Urinary bladder (tissue), 4 donors: ENCODE results near the gene RUNX2. TPM values are rescaled to one million over a fixed set of nuclear protein-coding genes. Genes with fewer than 3 reads are reported as not detected.
A peak's percentile ranks its signal among the peaks of the same experiment; 100 is the strongest.

Source experiments
- DNase-seq: peaks from one replicate; pipeline ENCODE4 v3.0.0-alpha.2; 2015; ENCODE audit errors: extremely low spot score
- H3K27ac ChIP-seq: one replicate; pipeline ENCODE4 v1.5.1; 2013; ENCODE audit warnings: low read depth, mild to moderate bottlenecking, moderate library complexity
- H3K36me3 ChIP-seq: one replicate; pipeline ENCODE4 v1.6.1; 2013; ENCODE audit warnings: mild to moderate bottlenecking, moderate library complexity; ENCODE audit not compliant: insufficient read depth
- H3K4me1 ChIP-seq: one replicate; pipeline ENCODE4 v1.6.1; 2013; ENCODE audit warnings: mild to moderate bottlenecking, moderate library complexity; ENCODE audit not compliant: insufficient read depth
- H3K4me3 ChIP-seq: one replicate; pipeline ENCODE4 v1.5.1; 2013; ENCODE audit warnings: low read depth, low read length
- WGBS: extraction: QIAGEN DNeasy Blood & Tissue Kit; methylation state at CpG from one replicate; pipeline ENCODE4 v1.1.7; 2013; 5-methylcytosine and 5-hydroxymethylcytosine counted together
- polyA plus RNA-seq: library from polyadenylated mRNA; stranded (reverse); fragments of 200-250 nt; gene quantifications from one replicate; pipeline ENCODE4 v1.2.3, GENCODE V29; 2013
- total RNA-seq: library from RNA; depleted of rRNA; stranded (reverse); fragments of >200 nt; gene quantifications from one replicate; pipeline ENCODE4 v1.2.3, GENCODE V29; 2014
- donor health status: healthy with polysubstance abuse.
- donor health status: healthy.

RUNX2 gene
- total and polyA plus RNA-seq, 2 donors, result 2.4 to 2.6 TPM

GRCh38 chr6:45470131-45470738, 142.1 kb downstream of the RUNX2 start:
- no peak overlapping the region for H3K27ac ChIP-seq

GRCh38 chr6:45472382-45472781, 144.3 kb downstream of the RUNX2 start:
- Histone ChIP-seq H3K27ac (peak overlapping the region; percentile 41), H3K4me1 (no peaks in the 10 kb centered on the region), H3K4me3 (no peak overlapping the region), H3K36me3 (no peaks in the 10 kb centered on the region)
- WGBS, result 43% methylated on average over 7 of the region's 7 CpGs
- no peak for DNase-seq

More at GRCh38 chr6:45470131-45470738, 142.1 kb downstream of the RUNX2 start:
- no peak for DNase-seq
- H3K4me3 ChIP-seq, result no peak overlapping the region
- H3K36me3 ChIP-seq, result no peaks in the 10 kb centered on the region
- no peaks in the 10 kb centered on the region for H3K4me1 ChIP-seq
- 86% methylated on average over 4 of the region's 4 CpGs for WGBS

GRCh38 chr6:45473121-45473993, 145.2 kb downstream of the RUNX2 start:
- DNase-seq, result no peak
- Histone ChIP-seq H3K4me3 (no peak overlapping the region), H3K27ac (no peak overlapping the region), H3K36me3 (no peaks in the 10 kb centered on the region), H3K4me1 (peaks cover 2% of the 10 kb centered on the region)
- 84% methylated on average over 13 of the region's 13 CpGs for WGBS

GRCh38 chr6:45474376-45474775, 146.2 kb downstream of the RUNX2 start:
- WGBS, result 35% methylated on average over 2 of the region's 2 CpGs

GRCh38 chr6:45476341-45476740, 148.2 kb downstream of the RUNX2 start:
- WGBS, result 95% methylated on average over 2 of the region's 2 CpGs
- Histone ChIP-seq H3K36me3 (no peaks in the 10 kb centered on the region), H3K4me3 (no peak overlapping the region), H3K4me1 (peaks cover 2% of the 10 kb centered on the region), H3K27ac (no peak overlapping the region)
- no peak for DNase-seq

More at GRCh38 chr6:45474376-45474775, 146.2 kb downstream of the RUNX2 start:
- peaks cover 2% of the 10 kb centered on the region for H3K4me1 ChIP-seq
- no peak overlapping the region for H3K27ac ChIP-seq
- no peak overlapping the region for H3K4me3 ChIP-seq
- no peaks in the 10 kb centered on the region for H3K36me3 ChIP-seq
- DNase-seq, result no peak

- no peak for DNase-seq
- no peak overlapping the region for H3K27ac ChIP-seq
- H3K4me3 ChIP-seq, result no peak overlapping the region
- no peaks in the 10 kb centered on the region for H3K36me3 ChIP-seq
- peaks cover 2% of the 10 kb centered on the region for H3K4me1 ChIP-seq
- 87% methylated on average over 2 of the region's 2 CpGs for WGBS
Measured at GRCh38 chr6:45477278-45477677, 149.1 kb downstream of the RUNX2 start.

- Histone ChIP-seq H3K36me3 (no peaks in the 10 kb centered on the region), H3K27ac (peak overlapping the region; percentile 32), H3K4me1 (peaks cover 2% of the 10 kb centered on the region), H3K4me3 (no peak overlapping the region)
- WGBS, result 76% methylated on average over 3 of the region's 3 CpGs
- DNase-seq, result no peak
Measured at GRCh38 chr6:45477790-45478189, 149.7 kb downstream of the RUNX2 start.

- Histone ChIP-seq H3K4me3 (no peak overlapping the region), H3K4me1 (peaks cover 2% of the 10 kb centered on the region), H3K27ac (peak overlapping the region; percentile 32), H3K36me3 (no peaks in the 10 kb centered on the region)
- 78% methylated on average over 2 of the region's 2 CpGs for WGBS
- DNase-seq, result no peak
Measured at GRCh38 chr6:45478240-45478639, 150.1 kb downstream of the RUNX2 start.

- Histone ChIP-seq H3K36me3 (no peaks in the 10 kb centered on the region), H3K4me3 (no peak overlapping the region)
- 41% methylated on average over 7 of the region's 7 CpGs for WGBS
Measured at GRCh38 chr6:45479834-45480751, 152.0 kb downstream of the RUNX2 start.

GRCh38 chr6:45480752-45481415, 152.8 kb downstream of the RUNX2 start:
- DNase-seq, result no peak
- Histone ChIP-seq H3K4me3 (no peak overlapping the region), H3K4me1 (peaks cover 2% of the 10 kb centered on the region), H3K36me3 (no peaks in the 10 kb centered on the region), H3K27ac (no peak overlapping the region)
- 51% methylated on average over 7 of the region's 7 CpGs for WGBS

More at GRCh38 chr6:45479834-45480751, 152.0 kb downstream of the RUNX2 start:
- Histone ChIP-seq H3K4me1 (peaks cover 2% of the 10 kb centered on the region), H3K27ac (no peak overlapping the region)
- DNase-seq, result no peak

GRCh38 chr6:45483021-45483420, 154.9 kb downstream of the RUNX2 start:
- H3K27ac ChIP-seq, result no peak overlapping the region
- H3K4me1 ChIP-seq, result no peaks in the 10 kb centered on the region
- DNase-seq, result no peak
- WGBS, result 64% methylated on average over 3 of the region's 3 CpGs
- no peaks in the 10 kb centered on the region for H3K36me3 ChIP-seq
- H3K4me3 ChIP-seq, result no peak overlapping the region

GRCh38 chr6:45483501-45483900, 155.4 kb downstream of the RUNX2 start:
- no peaks in the 10 kb centered on the region for H3K4me1 ChIP-seq
- no peaks in the 10 kb centered on the region for H3K36me3 ChIP-seq
- WGBS, result 84% methylated on average over 5 of the region's 5 CpGs
- no peak for DNase-seq
- H3K4me3 ChIP-seq, result no peak overlapping the region
- no peak overlapping the region for H3K27ac ChIP-seq

GRCh38 chr6:45486736-45487135, 158.6 kb downstream of the RUNX2 start:
- H3K27ac ChIP-seq, result no peak overlapping the region
- no peak overlapping the region for H3K4me3 ChIP-seq
- no peak for DNase-seq
- H3K36me3 ChIP-seq, result no peaks in the 10 kb centered on the region
- WGBS, result 88% methylated on average over 4 of the region's 4 CpGs
- H3K4me1 ChIP-seq, result no peaks in the 10 kb centered on the region
